HEK293 (cell line): ENCODE data around the gene ENOSF1.

Experiments
- CTCF ChIA-PET: fragments of 350-600 bp; formaldehyde crosslinking; extraction: SDS; loops from one replicate; lab custom pipeline; 2021; ENCODE audit warnings: antibody characterized with exemption; lab: Yijun Ruan, JAX
- POLR2A ChIA-PET: fragments of 300-600 bp; formaldehyde crosslinking; extraction: SDS; loops from one replicate; lab custom pipeline; 2020; ENCODE audit warnings: antibody characterized with exemption, inconsistent platforms; lab: Yijun Ruan, JAX
- H3K27ac ChIP-seq: fragments of 200-500 bp; sonication (Bioruptor generic); 2 replicates; pipeline ENCODE4 v1.5.1; 2014; ENCODE audit warnings: low read depth, low read length, control low read depth, inconsistent platforms; ENCODE audit errors: extremely low read depth
- H3K36me3 ChIP-seq, 2 experiments: fragments of 200-500 bp in 1 of 2; sonication (Bioruptor generic) in 1 of 2; 1 replicate in 1 of 2; 2 replicates in 1 of 2; pipeline ENCODE4 v1.5.1; 2014 to 2017; ENCODE audit warnings: inconsistent platforms in 2 of 2, low read length in 2 of 2; ENCODE audit not compliant: control insufficient read depth in 2 of 2, insufficient read depth in 1 of 2
- H3K4me1 ChIP-seq: fragments of 200-500 bp; sonication (Bioruptor generic); 2 replicates; pipeline ENCODE4 v1.5.1; 2014; ENCODE audit warnings: mild to moderate bottlenecking, low read length, inconsistent platforms; ENCODE audit not compliant: control insufficient read depth, insufficient read depth
- H3K4me3 ChIP-seq: 2 replicates; pipeline ENCODE4 v1.5.1; 2011; ENCODE audit warnings: low read depth, mild to moderate bottlenecking, control low read depth, low read length, moderate library complexity
- H3K9me3 ChIP-seq: fragments of 200-500 bp; sonication (Bioruptor generic); 2 replicates; pipeline ENCODE4 v1.5.1; 2014; ENCODE audit warnings: low read depth, low read length, inconsistent platforms; ENCODE audit not compliant: control insufficient read depth, insufficient read depth
- GLIS2 ChIP-seq: fragments of 450-650 bp; formaldehyde crosslinking; IDR thresholded peaks from 2 replicates; pipeline ENCODE4 v1.5.1; 2016; ENCODE audit warnings: missing biosample characterization, missing genetic modification characterization
- KLF1 ChIP-seq: fragments of 450-650 bp; formaldehyde crosslinking; IDR thresholded peaks from 2 replicates; pipeline ENCODE4 v1.5.1; 2016; ENCODE audit warnings: missing biosample characterization, missing genetic modification characterization
- MEIS1 ChIP-seq: sonication (generic); formaldehyde crosslinking; IDR thresholded peaks from 2 replicates; pipeline ENCODE4 v1.8.1; 2022; ENCODE audit warnings: missing genetic modification reagents, mild to moderate bottlenecking, borderline replicate concordance
- PRDM1 ChIP-seq: fragments of 450-650 bp; formaldehyde crosslinking; IDR thresholded peaks from 2 replicates; pipeline ENCODE4; 2016; ENCODE audit warnings: missing biosample characterization, missing genetic modification characterization
- REST ChIP-seq: fragments of 450-650 bp; formaldehyde crosslinking; IDR thresholded peaks from 2 replicates; pipeline ENCODE4 v1.5.1; 2016; ENCODE audit warnings: missing biosample characterization, missing genetic modification characterization
- SP3 ChIP-seq: fragments of 450-650 bp; formaldehyde crosslinking; IDR thresholded peaks from 2 replicates; pipeline ENCODE4 v1.5.1; 2016; ENCODE audit warnings: missing biosample characterization, missing genetic modification characterization
- TRIM28 ChIP-seq: IDR thresholded peaks from 2 replicates; pipeline ENCODE4 v1.6.1; 2011; ENCODE audit warnings: low read length, control low read depth, borderline replicate concordance
- YY2 ChIP-seq: fragments of 450-650 bp; formaldehyde crosslinking; IDR thresholded peaks from 2 replicates; pipeline ENCODE4 v1.5.1; 2016; ENCODE audit warnings: missing biosample characterization, missing genetic modification characterization
- ZBTB48 ChIP-seq: fragments of 450-650 bp; formaldehyde crosslinking; IDR thresholded peaks from 2 replicates; pipeline ENCODE4 v1.5.1; 2016; ENCODE audit warnings: missing biosample characterization, missing genetic modification characterization
- ZFP37 ChIP-seq: fragments of 450-650 bp; formaldehyde crosslinking; IDR thresholded peaks from 2 replicates; pipeline ENCODE4 v1.5.1; 2016; ENCODE audit warnings: missing biosample characterization, missing genetic modification characterization
- ZNF146 ChIP-seq: fragments of 450-650 bp; formaldehyde crosslinking; IDR thresholded peaks from 2 replicates; pipeline ENCODE4 v1.5.1; 2016; ENCODE audit warnings: missing biosample characterization, missing genetic modification characterization
- ZNF18 ChIP-seq: fragments of 450-650 bp; formaldehyde crosslinking; IDR thresholded peaks from 2 replicates; pipeline ENCODE4 v1.5.1; 2016; ENCODE audit warnings: missing biosample characterization, missing genetic modification characterization
- ZNF2 ChIP-seq: fragments of 450-650 bp; formaldehyde crosslinking; IDR thresholded peaks from 2 replicates; pipeline ENCODE4 v1.5.1; 2016; ENCODE audit warnings: missing biosample characterization, missing genetic modification characterization
- ZNF280D ChIP-seq: fragments of 450-650 bp; formaldehyde crosslinking; IDR thresholded peaks from 2 replicates; pipeline ENCODE4 v1.5.1; 2016; ENCODE audit warnings: missing biosample characterization, missing genetic modification characterization
- ZNF558 ChIP-seq: fragments of 450-650 bp; formaldehyde crosslinking; IDR thresholded peaks from 2 replicates; pipeline ENCODE4 v1.5.1; 2016; ENCODE audit warnings: missing biosample characterization, missing genetic modification characterization
- ZNF561 ChIP-seq: fragments of 450-650 bp; IDR thresholded peaks from 2 replicates; pipeline ENCODE4 v1.5.1; 2018; ENCODE audit warnings: missing biosample characterization, missing genetic modification characterization, borderline replicate concordance
- ZNF600 ChIP-seq: fragments of 450-650 bp; formaldehyde crosslinking; IDR thresholded peaks from 2 replicates; pipeline ENCODE4 v1.5.1; 2016; ENCODE audit warnings: missing biosample characterization, missing genetic modification characterization
- ZNF670 ChIP-seq: fragments of 450-650 bp; formaldehyde crosslinking; IDR thresholded peaks from 2 replicates; pipeline ENCODE4 v1.5.1; 2016; ENCODE audit warnings: missing biosample characterization, missing genetic modification characterization, low read depth
- ZSCAN18 ChIP-seq: fragments of 450-650 bp; formaldehyde crosslinking; IDR thresholded peaks from 2 replicates; pipeline ENCODE4 v1.5.1; 2016; ENCODE audit warnings: missing biosample characterization, missing genetic modification characterization
- ZXDB ChIP-seq: fragments of 450-650 bp; formaldehyde crosslinking; IDR thresholded peaks from 2 replicates; pipeline ENCODE4 v1.5.1; 2016; ENCODE audit warnings: missing biosample characterization, missing genetic modification characterization
- TF ChIP-seq, protein P1 (sequence below): fragments of 450-650 bp; formaldehyde crosslinking; IDR thresholded peaks from 2 replicates; pipeline ENCODE4 v1.5.1; 2017; ENCODE audit warnings: missing biosample characterization, missing genetic modification characterization

Gene ENOSF1

DNA sequence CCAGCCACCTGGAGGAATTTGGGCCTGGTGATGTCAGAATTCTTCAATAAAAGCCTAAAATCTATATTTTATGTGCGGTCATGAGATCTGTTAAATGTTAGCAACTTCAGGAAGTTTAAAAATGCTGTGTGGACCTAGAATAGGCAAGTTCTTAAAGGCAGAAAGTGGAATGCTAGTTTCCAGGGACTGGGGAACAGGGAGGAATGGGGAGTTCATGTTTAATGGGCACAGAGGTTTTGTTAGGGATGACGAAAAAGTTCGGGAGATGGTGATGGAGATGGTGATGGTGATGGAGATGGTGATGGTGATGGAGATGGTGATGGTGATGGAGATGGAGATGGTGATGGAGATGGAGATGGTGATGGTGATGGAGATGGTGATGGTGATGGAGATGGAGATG, 45.8 kb downstream of the ENOSF1 start:
- no peak for TF ChIP-seq MEIS1
- no peak for TF ChIP-seq ZNF18 (tag by site-specific recombination)
- TF ChIP-seq, protein P1, sequence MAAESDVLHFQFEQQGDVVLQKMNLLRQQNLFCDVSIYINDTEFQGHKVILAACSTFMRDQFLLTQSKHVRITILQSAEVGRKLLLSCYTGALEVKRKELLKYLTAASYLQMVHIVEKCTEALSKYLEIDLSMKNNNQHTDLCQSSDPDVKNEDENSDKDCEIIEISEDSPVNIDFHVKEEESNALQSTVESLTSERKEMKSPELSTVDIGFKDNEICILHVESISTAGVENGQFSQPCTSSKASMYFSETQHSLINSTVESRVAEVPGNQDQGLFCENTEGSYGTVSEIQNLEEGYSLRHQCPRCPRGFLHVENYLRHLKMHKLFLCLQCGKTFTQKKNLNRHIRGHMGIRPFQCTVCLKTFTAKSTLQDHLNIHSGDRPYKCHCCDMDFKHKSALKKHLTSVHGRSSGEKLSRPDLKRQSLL: peak; percentile 80
- no peak for TF ChIP-seq ZNF280D (tag by site-specific recombination)
- TF ChIP-seq ZNF146: no peak
- TF ChIP-seq ZFP37 (tag by site-specific recombination): no peak
- Histone ChIP-seq H3K4me3 (no peak overlapping the region), H3K36me3 (peaks cover 47 to 60% of the 10 kb centered on the region in 2 experiments), H3K4me1 (no peaks in the 10 kb centered on the region), H3K9me3 (no peaks in the 10 kb centered on the region), H3K27ac (no peak overlapping the region)
- POLR2A ChIA-PET: no interaction called here
- CTCF ChIA-PET: interaction anchor here (0.6 kb wide), 2 partner anchors 9 to 161 kb away, joined by 3 read pairs; partner anchors contain the start of gene TYMS

DNA sequence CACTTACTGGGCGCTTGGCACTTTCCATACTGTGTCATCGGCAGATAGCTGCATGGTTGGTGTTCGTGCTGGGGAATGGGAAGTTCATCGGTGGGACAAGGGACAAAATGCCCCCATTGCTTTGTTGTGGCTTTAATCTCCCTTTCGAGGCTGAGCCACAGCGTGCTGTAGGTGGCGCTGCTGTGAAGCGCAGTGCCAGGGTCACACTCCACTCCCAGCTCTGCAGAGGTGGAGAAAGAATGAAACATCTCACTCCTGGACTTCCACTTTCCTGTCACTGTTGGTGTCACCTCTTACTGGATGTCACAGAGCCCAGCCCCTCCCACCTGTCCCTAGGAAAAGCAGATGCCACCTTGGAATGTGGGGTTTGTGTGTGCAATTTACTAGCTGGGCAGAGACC, 46.3 kb downstream of the ENOSF1 start:
- H3K4me1 ChIP-seq: no peaks in the 10 kb centered on the region
- ChIA-PET POLR2A (interaction anchor here (0.6 kb wide), 1 partner anchor 8 kb away, joined by 4 read pairs; no protein-coding TSS in a partner anchor), CTCF (interaction anchor here (0.6 kb wide), 2 partner anchors 8 to 162 kb away, joined by 3 read pairs; partner anchors contain the start of gene TYMS)
- H3K4me3 ChIP-seq: no peak overlapping the region
- peaks cover 47 to 60% of the 10 kb centered on the region in 2 experiments for H3K36me3 ChIP-seq
- H3K27ac ChIP-seq: no peak overlapping the region
- no peaks in the 10 kb centered on the region for H3K9me3 ChIP-seq
- no peak for TF ChIP-seq ZNF670
- peak; percentile 70; the same call in 1 of the 2 replicates for TF ChIP-seq ZNF2
- TF ChIP-seq TRIM28: no peak
- TF ChIP-seq ZXDB (tag by site-specific recombination): no peak
- TF ChIP-seq GLIS2 (tag by site-specific recombination): no peak
- no peak for TF ChIP-seq ZNF561 (tag by site-specific recombination)
- TF ChIP-seq ZNF600 (tag by site-specific recombination): no peak
- TF ChIP-seq, protein P1: no peak
- TF ChIP-seq YY2: no peak
- TF ChIP-seq ZBTB48 (tag by site-specific recombination): no peak
- no peak for TF ChIP-seq SP3
- no peak for TF ChIP-seq ZNF18 (tag by site-specific recombination)
- no peak for TF ChIP-seq KLF1
- no peak for TF ChIP-seq ZNF558 (tag by site-specific recombination)
- TF ChIP-seq PRDM1 (tag by site-specific recombination): 0 out of 2 replicates have a peak, but pooled peaks have one; percentile 7
- no peak for TF ChIP-seq REST (tag by site-specific recombination)
- no peak for TF ChIP-seq ZSCAN18 (tag by site-specific recombination)
